ENCODE results near the gene ALG8. TPM values are rescaled to one million over a fixed set of nuclear protein-coding genes. Genes with fewer than 3 reads are reported as not detected.

The ALG8 gene
- total and polyA plus RNA-seq, 2 experiments from 2014 or later = 94.3 to 130 TPM

- H3K4me2 ChIP-seq = no peak overlapping the region
- no peak for ATAC-seq
- no peak overlapping the region for H3K27ac Mint-ChIP-seq
Measured at GRCh38 chr11:78161346-78161745, 21.9 kb upstream of the ALG8 start.

More at GRCh38 chr11:78161346-78161745, 21.9 kb upstream of the ALG8 start:
- H3K27ac ChIP-seq (ENCODE audit: low read depth) = no peak overlapping the region
- no peaks in the 10 kb centered on the region for H3K27me3 ChIP-seq (ENCODE audit: insufficient read depth)
- H3K4me1 Mint-ChIP-seq = peaks cover 5% of the 10 kb centered on the region; the same call in 1 of the 3 replicates
- no peak overlapping the region for H2AFZ ChIP-seq
- no peaks in the 10 kb centered on the region for H3K9me2 ChIP-seq (ENCODE audit: insufficient read depth)
- no peaks in the 10 kb centered on the region for H3K36me3 Mint-ChIP-seq (ENCODE audit: low read depth)
- no peak for DNase-seq (ENCODE audit: low spot score)
- no peaks in the 10 kb centered on the region for H3K36me3 ChIP-seq (ENCODE audit: insufficient read depth)
- H3K4me1 ChIP-seq (ENCODE audit: insufficient read depth) = no peaks in the 10 kb centered on the region
- no peak overlapping the region for H3K4me3 ChIP-seq
- H3F3A ChIP-seq (replicated peaks; ENCODE audit: low read depth) = no peaks in the 10 kb centered on the region
- no peak overlapping the region for H3K4me3 Mint-ChIP-seq
- TF ChIP-seq EZH2 (IDR thresholded peaks at IDR 0.05; ENCODE audit: low read depth, unreplicated experiment) = no peak
- no peak for TF ChIP-seq CTCF (conservative IDR thresholded peaks at IDR 0.05; ENCODE audit: low read depth in 2 of 2)
- TF ChIP-seq STAT1 (IDR thresholded peaks at IDR 0.05; ENCODE audit: unreplicated experiment) = no peak
- TF ChIP-seq CREB1 (CRISPR knock-in tag; IDR thresholded peaks at IDR 0.05; ENCODE audit: low read depth) = no peak
- TF ChIP-seq ZNF331 (CRISPR knock-in tag; IDR thresholded peaks at IDR 0.05; ENCODE audit: low read depth) = no peak
- no peak for TF ChIP-seq JUNB (IDR thresholded peaks at IDR 0.05; ENCODE audit: unreplicated experiment)
- TF ChIP-seq ZNF462 (CRISPR knock-in tag; IDR thresholded peaks at IDR 0.05) = no peak
- TF ChIP-seq, protein P1, sequence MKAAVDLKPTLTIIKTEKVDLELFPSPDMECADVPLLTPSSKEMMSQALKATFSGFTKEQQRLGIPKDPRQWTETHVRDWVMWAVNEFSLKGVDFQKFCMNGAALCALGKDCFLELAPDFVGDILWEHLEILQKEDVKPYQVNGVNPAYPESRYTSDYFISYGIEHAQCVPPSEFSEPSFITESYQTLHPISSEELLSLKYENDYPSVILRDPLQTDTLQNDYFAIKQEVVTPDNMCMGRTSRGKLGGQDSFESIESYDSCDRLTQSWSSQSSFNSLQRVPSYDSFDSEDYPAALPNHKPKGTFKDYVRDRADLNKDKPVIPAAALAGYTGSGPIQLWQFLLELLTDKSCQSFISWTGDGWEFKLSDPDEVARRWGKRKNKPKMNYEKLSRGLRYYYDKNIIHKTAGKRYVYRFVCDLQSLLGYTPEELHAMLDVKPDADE (IDR thresholded peaks at IDR 0.05) = no peak
- TF ChIP-seq, protein P2, sequence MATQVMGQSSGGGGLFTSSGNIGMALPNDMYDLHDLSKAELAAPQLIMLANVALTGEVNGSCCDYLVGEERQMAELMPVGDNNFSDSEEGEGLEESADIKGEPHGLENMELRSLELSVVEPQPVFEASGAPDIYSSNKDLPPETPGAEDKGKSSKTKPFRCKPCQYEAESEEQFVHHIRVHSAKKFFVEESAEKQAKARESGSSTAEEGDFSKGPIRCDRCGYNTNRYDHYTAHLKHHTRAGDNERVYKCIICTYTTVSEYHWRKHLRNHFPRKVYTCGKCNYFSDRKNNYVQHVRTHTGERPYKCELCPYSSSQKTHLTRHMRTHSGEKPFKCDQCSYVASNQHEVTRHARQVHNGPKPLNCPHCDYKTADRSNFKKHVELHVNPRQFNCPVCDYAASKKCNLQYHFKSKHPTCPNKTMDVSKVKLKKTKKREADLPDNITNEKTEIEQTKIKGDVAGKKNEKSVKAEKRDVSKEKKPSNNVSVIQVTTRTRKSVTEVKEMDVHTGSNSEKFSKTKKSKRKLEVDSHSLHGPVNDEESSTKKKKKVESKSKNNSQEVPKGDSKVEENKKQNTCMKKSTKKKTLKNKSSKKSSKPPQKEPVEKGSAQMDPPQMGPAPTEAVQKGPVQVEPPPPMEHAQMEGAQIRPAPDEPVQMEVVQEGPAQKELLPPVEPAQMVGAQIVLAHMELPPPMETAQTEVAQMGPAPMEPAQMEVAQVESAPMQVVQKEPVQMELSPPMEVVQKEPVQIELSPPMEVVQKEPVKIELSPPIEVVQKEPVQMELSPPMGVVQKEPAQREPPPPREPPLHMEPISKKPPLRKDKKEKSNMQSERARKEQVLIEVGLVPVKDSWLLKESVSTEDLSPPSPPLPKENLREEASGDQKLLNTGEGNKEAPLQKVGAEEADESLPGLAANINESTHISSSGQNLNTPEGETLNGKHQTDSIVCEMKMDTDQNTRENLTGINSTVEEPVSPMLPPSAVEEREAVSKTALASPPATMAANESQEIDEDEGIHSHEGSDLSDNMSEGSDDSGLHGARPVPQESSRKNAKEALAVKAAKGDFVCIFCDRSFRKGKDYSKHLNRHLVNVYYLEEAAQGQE (IDR thresholded peaks at IDR 0.05; ENCODE audit: unreplicated experiment) = no peak
- no peaks in the 10 kb centered on the region for H4K20me1 ChIP-seq (replicated peaks; ENCODE audit: insufficient read depth)
- H3K9me3 Mint-ChIP-seq = no peaks in the 10 kb centered on the region
- peaks cover 2% of the 10 kb centered on the region for H3K27me3 Mint-ChIP-seq (ENCODE audit: insufficient read depth, low read depth, poor library complexity)
- no peaks in the 10 kb centered on the region for H3K79me2 ChIP-seq (replicated peaks; ENCODE audit: insufficient read depth)

All from GM23338 (cell line).